ENCODE data around the gene TEX22.

Gene TEX22

GRCh38 chr14:105432657-105433056 lies 34.3 kb downstream of the TEX22 start:
- no peak for DNase-seq
- TF ChIP-seq GATA1 (IDR thresholded peaks at IDR 0.05; ENCODE audit: low read depth, low read length), result no peak
- TF ChIP-seq POLR2A (IDR thresholded peaks at IDR 0.05; ENCODE audit: low read length), result no peak

- no peak for TF ChIP-seq GATA1 (IDR thresholded peaks at IDR 0.05; ENCODE audit: low read depth, low read length)
- TF ChIP-seq POLR2A (IDR thresholded peaks at IDR 0.05; ENCODE audit: low read length), result no peak
- no peak for DNase-seq
Measured at GRCh38 chr14:105433161-105433605, 34.8 kb downstream of the TEX22 start.

GRCh38 chr14:105436402-105436801 lies 38.1 kb downstream of the TEX22 start:
- no peak for DNase-seq
- TF ChIP-seq GATA1 (IDR thresholded peaks at IDR 0.05; ENCODE audit: low read depth, low read length), result no peak

- no peak for DNase-seq
Measured at GRCh38 chr14:105436891-105437722, 38.8 kb downstream of the TEX22 start.

GRCh38 chr14:105437723-105438500 lies 39.6 kb downstream of the TEX22 start:
- no peak for TF ChIP-seq GATA1 (IDR thresholded peaks at IDR 0.05; ENCODE audit: low read depth, low read length)
- no peak for TF ChIP-seq POLR2A (IDR thresholded peaks at IDR 0.05; ENCODE audit: low read length)
- no peak for DNase-seq

More at GRCh38 chr14:105436891-105437722, 38.8 kb downstream of the TEX22 start:
- no peak for TF ChIP-seq GATA1 (IDR thresholded peaks at IDR 0.05; ENCODE audit: low read depth, low read length)
- no peak for TF ChIP-seq POLR2A (IDR thresholded peaks at IDR 0.05; ENCODE audit: low read length)

GRCh38 chr14:105439179-105439578 lies 40.8 kb downstream of the TEX22 start:
- no peak for TF ChIP-seq POLR2A (IDR thresholded peaks at IDR 0.05; ENCODE audit: low read length)
- no peak for TF ChIP-seq GATA1 (IDR thresholded peaks at IDR 0.05; ENCODE audit: low read depth, low read length)
- no peak for DNase-seq

- DNase-seq, result no peak
- no peak for TF ChIP-seq POLR2A (IDR thresholded peaks at IDR 0.05; ENCODE audit: low read length)
- no peak for TF ChIP-seq GATA1 (IDR thresholded peaks at IDR 0.05; ENCODE audit: low read depth, low read length)
Measured at GRCh38 chr14:105439710-105440553, 41.6 kb downstream of the TEX22 start.

- TF ChIP-seq POLR2A (IDR thresholded peaks at IDR 0.05; ENCODE audit: low read length) (no peak), GATA1 (IDR thresholded peaks at IDR 0.05; ENCODE audit: low read depth, low read length) (no peak)
Measured at GRCh38 chr14:105440554-105440900, 42.2 kb downstream of the TEX22 start.

GRCh38 chr14:105440992-105441391 lies 42.7 kb downstream of the TEX22 start:
- no peak for DNase-seq
- TF ChIP-seq POLR2A (IDR thresholded peaks at IDR 0.05; ENCODE audit: low read length), result no peak
- TF ChIP-seq GATA1 (IDR thresholded peaks at IDR 0.05; ENCODE audit: low read depth, low read length), result no peak

More at GRCh38 chr14:105440554-105440900, 42.2 kb downstream of the TEX22 start:
- no peak for DNase-seq

GRCh38 chr14:105442125-105442524 lies 43.8 kb downstream of the TEX22 start:
- TF ChIP-seq POLR2A (IDR thresholded peaks at IDR 0.05; ENCODE audit: low read length), result no peak
- no peak for TF ChIP-seq GATA1 (IDR thresholded peaks at IDR 0.05; ENCODE audit: low read depth, low read length)
- DNase-seq, result no peak

GRCh38 chr14:105442834-105443233 lies 44.5 kb downstream of the TEX22 start:
- TF ChIP-seq GATA1 (IDR thresholded peaks at IDR 0.05; ENCODE audit: low read depth, low read length) (no peak), POLR2A (IDR thresholded peaks at IDR 0.05; ENCODE audit: low read length) (no peak)

GRCh38 chr14:105444859-105445258 lies 46.5 kb downstream of the TEX22 start:
- TF ChIP-seq GATA1 (IDR thresholded peaks at IDR 0.05; ENCODE audit: low read depth, low read length) (no peak), POLR2A (IDR thresholded peaks at IDR 0.05; ENCODE audit: low read length) (no peak)
- DNase-seq, result no peak

More at GRCh38 chr14:105442834-105443233, 44.5 kb downstream of the TEX22 start:
- DNase-seq, result no peak

GRCh38 chr14:105445290-105445689 lies 47.0 kb downstream of the TEX22 start:
- DNase-seq, result no peak
- no peak for TF ChIP-seq POLR2A (IDR thresholded peaks at IDR 0.05; ENCODE audit: low read length)
- no peak for TF ChIP-seq GATA1 (IDR thresholded peaks at IDR 0.05; ENCODE audit: low read depth, low read length)
